Esophagus squamous epithelium (tissue), 5 donors: Measurements from ENCODE around the gene FBXW5. TPM values are rescaled to one million over a fixed set of nuclear protein-coding genes. Genes with fewer than 3 reads are reported as not detected.
A peak's percentile ranks its signal among the peaks of the same experiment; 100 is the strongest.

Experiments
- DNase-seq: peaks from one replicate; lab custom pipeline; 2025; lab: John Stamatoyannopoulos, UW
- H3K27ac ChIP-seq, 4 donors: fragments of 200-600 bp; sonication (generic); one replicate each; pipeline ENCODE4 v1.5.1; 2016 to 2019; ENCODE audit warnings: mild to moderate bottlenecking in 1 of 4
- H3K27me3 ChIP-seq, 4 donors: fragments of 200-600 bp; sonication (generic); 1 replicate in 3 of 4; 2 replicates in 1 of 4; pipeline versions ENCODE4 v1.5.1 to v1.6.0; 2017 to 2021; ENCODE audit warnings: antibody characterized with exemption in 1 of 4
- H3K36me3 ChIP-seq, 3 donors: fragments of 200-600 bp; sonication (generic); one replicate each; pipeline ENCODE4 v1.5.1; 2016 to 2019
- H3K4me1 ChIP-seq, 3 donors: fragments of 200-600 bp; sonication (generic); one replicate each; pipeline ENCODE4 v1.5.1; 2017 to 2019
- H3K4me3 ChIP-seq, 4 donors: fragments of 200-600 bp; sonication (generic); 1 replicate in 3 of 4; 2 replicates in 1 of 4; pipeline ENCODE4 v1.5.1; 2016 to 2019; ENCODE audit warnings: mild to moderate bottlenecking in 2 of 4, moderate library complexity in 1 of 4
- H3K9me3 ChIP-seq, 3 donors: fragments of 200-600 bp; sonication (generic); one replicate each; pipeline ENCODE4 v1.5.1; 2016 to 2019
- POLR2A ChIP-seq, 4 donors: fragments of 450-650 bp; IDR thresholded peaks; one replicate each; pipeline ENCODE4 v1.6.1; 2017; ENCODE audit warnings: antibody characterized with exemption in 4 of 4, mild to moderate bottlenecking in 4 of 4, moderate library complexity in 3 of 4
- WGBS, 2 donors: methylation state at CpG; one replicate each; pipeline ENCODE4 v1.1.5; 2018; 5-methylcytosine and 5-hydroxymethylcytosine counted together
- intact Hi-C: fragments of 100-400 bp; cut with DNase I; formaldehyde crosslinking; loops from one replicate; pipeline ENCODE4 v1.15.0; 2022
- total RNA-seq, 4 donors: library from RNA; depleted of rRNA; stranded (reverse); fragments of >200 nt; gene quantifications; one replicate each; pipeline ENCODE4 v1.1.0, GENCODE V29; 2016
- TF ChIP-seq, protein P1 (sequence below), 6 experiments: fragments of 450-650 bp in 4 of 6; fragments of 200-600 bp in 2 of 6; sonication (generic) in 2 of 6; IDR thresholded peaks; one replicate each; pipeline ENCODE4 v1.5.1; 2016 to 2019; ENCODE audit warnings: antibody characterized with exemption in 6 of 6, mild to moderate bottlenecking in 4 of 6, moderate library complexity in 4 of 6
- donor health status: DM: yes; HTN: yes; CAD: no.

Gene FBXW5
- total RNA-seq, 4 donors from 2014 or later = 146 to 210 (median 163) TPM

DNA sequence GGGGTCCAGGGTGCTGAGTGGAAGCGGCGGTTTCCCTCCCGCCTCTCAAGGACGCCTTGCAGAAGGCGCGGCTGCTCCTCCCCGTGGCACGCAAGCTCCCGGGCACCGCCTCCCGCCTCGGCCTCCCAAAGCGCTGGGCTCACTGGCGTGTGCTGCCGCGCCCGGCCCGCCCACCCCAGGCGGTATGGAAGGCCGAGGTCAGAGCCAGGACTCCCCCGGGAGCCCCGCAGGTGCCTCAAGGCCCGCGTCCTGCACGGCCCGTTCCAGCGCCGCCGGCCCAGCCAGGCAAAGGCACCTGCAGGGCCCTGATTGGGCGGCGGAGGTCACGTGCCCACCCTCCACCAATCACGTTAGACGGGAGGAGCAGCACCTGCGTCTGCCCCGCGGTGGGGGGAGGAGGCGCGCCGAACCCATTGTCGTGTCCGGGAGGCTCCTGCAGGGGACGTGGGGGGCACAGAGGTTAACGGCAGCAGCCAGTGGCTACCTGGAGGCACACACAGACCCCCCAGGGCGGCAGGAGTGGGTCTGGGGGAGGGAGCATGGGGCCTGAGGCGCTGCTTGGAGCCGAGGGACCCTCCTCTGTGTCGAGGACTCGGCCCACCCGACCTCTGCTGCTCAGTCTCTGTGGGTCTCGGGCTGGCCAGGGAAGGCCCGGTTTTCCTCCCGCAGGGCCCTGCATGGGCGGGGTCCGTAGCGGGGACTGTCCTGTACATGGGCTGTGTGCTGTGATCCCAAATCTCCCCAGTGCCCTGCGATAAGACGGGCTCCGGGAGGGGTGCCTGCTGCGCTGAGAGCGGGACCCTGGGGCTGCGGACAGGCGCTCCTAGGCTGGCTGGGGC lies 5.5 kb upstream of the FBXW5 start:
- Histone ChIP-seq H3K9me3 (no peaks in the 10 kb centered on the region), H3K36me3 (no peaks in the 10 kb centered on the region), H3K27me3 (no peaks in the 10 kb centered on the region), H3K4me3 (peak overlapping the region; percentile 50 to 92 (median 64)), H3K4me1 (peaks cover 17 to 45% (median 25%) of the 10 kb centered on the region in 3 donors), H3K27ac (peak overlapping the region; percentile 91 to 94 (median 92))
- DNase-seq = peak; percentile 59
- WGBS, 2 donors = 0 to 30% methylated on average over 1 to 2 of the region's 63 CpGs
- intact Hi-C loops = loop anchor here (10.0 kb wide), 1 partner anchor 95 kb away; the partner anchor contains the start of gene MAMDC4
- TF ChIP-seq, protein P1, sequence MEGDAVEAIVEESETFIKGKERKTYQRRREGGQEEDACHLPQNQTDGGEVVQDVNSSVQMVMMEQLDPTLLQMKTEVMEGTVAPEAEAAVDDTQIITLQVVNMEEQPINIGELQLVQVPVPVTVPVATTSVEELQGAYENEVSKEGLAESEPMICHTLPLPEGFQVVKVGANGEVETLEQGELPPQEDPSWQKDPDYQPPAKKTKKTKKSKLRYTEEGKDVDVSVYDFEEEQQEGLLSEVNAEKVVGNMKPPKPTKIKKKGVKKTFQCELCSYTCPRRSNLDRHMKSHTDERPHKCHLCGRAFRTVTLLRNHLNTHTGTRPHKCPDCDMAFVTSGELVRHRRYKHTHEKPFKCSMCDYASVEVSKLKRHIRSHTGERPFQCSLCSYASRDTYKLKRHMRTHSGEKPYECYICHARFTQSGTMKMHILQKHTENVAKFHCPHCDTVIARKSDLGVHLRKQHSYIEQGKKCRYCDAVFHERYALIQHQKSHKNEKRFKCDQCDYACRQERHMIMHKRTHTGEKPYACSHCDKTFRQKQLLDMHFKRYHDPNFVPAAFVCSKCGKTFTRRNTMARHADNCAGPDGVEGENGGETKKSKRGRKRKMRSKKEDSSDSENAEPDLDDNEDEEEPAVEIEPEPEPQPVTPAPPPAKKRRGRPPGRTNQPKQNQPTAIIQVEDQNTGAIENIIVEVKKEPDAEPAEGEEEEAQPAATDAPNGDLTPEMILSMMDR (IDR thresholded peaks at IDR 0.05) = peak in 2 of 6 experiments; percentile 17 to 35
- peak in 3 of 4 donors; percentile 45 to 86 (median 73) for TF ChIP-seq POLR2A (IDR thresholded peaks at IDR 0.05)

DNA sequence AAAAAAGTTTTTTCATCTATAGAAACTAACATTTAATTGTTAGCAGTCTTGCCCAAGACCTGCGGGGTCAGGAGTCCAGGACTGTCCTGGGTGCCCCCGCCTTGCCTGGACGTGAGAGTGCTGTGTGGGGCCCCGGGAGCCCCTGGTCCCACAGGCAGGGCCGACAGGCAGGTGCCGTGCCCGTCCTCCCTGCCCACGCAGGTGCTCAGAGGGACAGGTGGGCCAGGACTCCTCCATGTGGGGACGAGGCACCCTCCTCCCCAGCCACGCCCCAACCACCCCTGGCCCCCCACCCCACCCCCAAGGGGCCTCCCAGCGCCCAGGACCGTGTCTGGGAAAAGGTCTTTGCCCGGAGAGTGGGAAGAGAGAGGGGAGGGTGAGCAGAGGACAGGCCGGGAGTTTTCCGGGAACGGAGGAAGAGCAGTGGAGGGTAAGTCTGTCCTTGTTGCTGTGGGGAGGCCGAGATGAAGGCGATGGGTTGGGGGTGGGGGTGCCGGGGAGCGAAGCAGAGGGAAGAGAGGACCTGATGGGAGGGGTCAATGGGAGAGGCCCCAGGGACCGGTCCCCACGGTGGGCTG lies 4.8 kb upstream of the FBXW5 start:
- peaks cover 17 to 49% (median 30%) of the 10 kb centered on the region in 3 donors for H3K4me1 ChIP-seq
- no peaks in the 10 kb centered on the region for H3K9me3 ChIP-seq
- H3K27me3 ChIP-seq = no peaks in the 10 kb centered on the region
- H3K4me3 ChIP-seq = peak overlapping the region; percentile 50 to 92 (median 64)
- intact Hi-C loops = loop anchor here (10.0 kb wide), 1 partner anchor 95 kb away; the partner anchor contains the start of gene MAMDC4
- TF ChIP-seq POLR2A (IDR thresholded peaks at IDR 0.05) = no peak
- TF ChIP-seq, protein P1 (IDR thresholded peaks at IDR 0.05) = no peak
- 20 to 24% methylated on average over 8 to 18 of the region's 22 CpGs for WGBS, 2 donors
- no peaks in the 10 kb centered on the region for H3K36me3 ChIP-seq
- no peak for DNase-seq
- peak overlapping the region; percentile 91 to 94 (median 92) for H3K27ac ChIP-seq

GRCh38 chr9:136947955-136948510 lies 3.5 kb upstream of the FBXW5 start:
- H3K27ac ChIP-seq = peak overlapping the region; percentile 18 to 91 (median 70)
- intact Hi-C loops = loop anchor here (10.0 kb wide), 1 partner anchor 93 kb away; the partner anchor contains the start of gene MAMDC4
- no peak for TF ChIP-seq POLR2A (IDR thresholded peaks at IDR 0.05)
- TF ChIP-seq, protein P1 (IDR thresholded peaks at IDR 0.05) = peak in 5 of 6 experiments; percentile 24 to 51 (median 40)
- DNase-seq = no peak
- H3K4me1 ChIP-seq = peaks cover 22 to 60% (median 38%) of the 10 kb centered on the region in 3 donors
- H3K9me3 ChIP-seq = no peaks in the 10 kb centered on the region
- H3K4me3 ChIP-seq = no peak overlapping the region
- WGBS, 2 donors = 22 to 35% methylated on average over 7 to 12 of the region's 15 CpGs
- H3K36me3 ChIP-seq = peaks cover 0 to 2% (median 0%) of the 10 kb centered on the region in 3 donors
- no peaks in the 10 kb centered on the region for H3K27me3 ChIP-seq

DNA sequence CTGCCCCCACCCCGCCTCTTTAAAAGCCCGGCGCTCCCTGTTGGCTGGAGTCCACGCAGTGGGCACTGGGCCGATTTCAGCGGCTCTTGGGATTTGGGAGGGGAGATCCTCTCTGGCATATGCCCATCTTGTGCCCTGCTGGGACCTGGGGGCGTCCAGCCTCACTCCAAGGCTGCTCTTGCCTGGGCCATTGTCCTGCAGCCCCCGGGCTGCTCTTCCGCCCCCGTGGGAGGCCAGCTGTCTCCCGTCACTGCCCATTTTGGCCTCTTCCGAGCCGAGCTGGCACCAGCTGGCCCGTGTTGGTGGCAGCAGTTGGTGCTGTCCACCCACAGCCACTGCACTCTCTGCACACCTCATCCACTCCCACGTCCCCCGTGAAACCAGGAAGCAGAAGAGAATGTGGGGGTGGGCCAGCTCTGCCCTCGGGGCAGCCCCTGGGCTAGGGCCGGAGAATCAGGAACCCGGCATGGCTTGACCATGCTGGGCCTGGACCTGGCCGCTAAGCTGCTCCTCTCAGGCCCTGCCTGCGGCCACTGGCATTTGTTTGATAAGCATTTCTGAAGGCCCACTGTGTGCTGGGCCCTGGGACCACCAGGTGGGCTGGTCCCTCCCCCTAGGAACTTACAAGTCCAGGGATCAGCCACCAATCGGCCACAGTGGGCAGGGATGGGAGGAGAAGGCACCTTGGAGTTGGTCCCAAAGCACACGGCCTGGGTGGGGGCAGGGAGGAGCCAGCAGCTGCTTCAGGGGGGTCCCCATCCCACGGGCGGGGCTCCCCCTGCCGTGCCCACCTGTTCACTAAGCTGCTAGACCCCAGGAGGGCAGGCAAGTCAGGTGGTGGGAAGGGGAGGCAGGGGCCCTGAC lies 2.7 kb upstream of the FBXW5 start:
- Histone ChIP-seq H3K4me1 (peaks cover 30 to 67% (median 39%) of the 10 kb centered on the region in 3 donors), H3K9me3 (no peaks in the 10 kb centered on the region), H3K36me3 (peaks cover 3 to 10% (median 5%) of the 10 kb centered on the region in 3 donors), H3K27me3 (no peaks in the 10 kb centered on the region), H3K4me3 (no peak overlapping the region), H3K27ac (peak overlapping the region in 2 of 4 donors; percentile 50 to 91)
- no peak for DNase-seq
- intact Hi-C loops = loop anchor here (10.0 kb wide), 1 partner anchor 92 kb away; the partner anchor contains the start of gene MAMDC4
- no peak for TF ChIP-seq POLR2A (IDR thresholded peaks at IDR 0.05)
- TF ChIP-seq, protein P1 (IDR thresholded peaks at IDR 0.05) = no peak
- whole genome bisulfite sequencing, 2 donors = 33 to 68% methylated on average over 1 to 5 of the region's 26 CpGs
